Tongue (tissue), 2 donors: ENCODE data around the gene LSAMP. TPM values are rescaled to one million over a fixed set of nuclear protein-coding genes. Genes with fewer than 3 reads are reported as not detected.
"Not testable (repeated sequence)": the region's sequence is repeated elsewhere in the genome, so short reads cannot be mapped to it uniquely, and the experiment has no call there.

Experiments used
- DNase-seq: peaks from one replicate; pipeline ENCODE4 v3.0.0-alpha.2; 2015
- total RNA-seq: library from RNA; depleted of rRNA; stranded (reverse); fragments of >200 nt; gene quantifications from one replicate; pipeline ENCODE4 v1.2.3, GENCODE V29; 2014

Gene LSAMP
- total RNA-seq, 1 donor from 2014 or later, result 7.7 TPM

- DNase-seq, result not testable (repeated sequence)
Measured at GRCh38 chr3:115791271-115792153, 653.8 kb downstream of the LSAMP start.

- DNase-seq, result no peak
Measured at GRCh38 chr3:115790759-115791158, 654.5 kb downstream of the LSAMP start.

- no peak for DNase-seq
Measured at GRCh38 chr3:115789481-115789880, 655.8 kb downstream of the LSAMP start.

GRCh38 chr3:115788921-115789470 is 656.3 kb downstream of the LSAMP start:
- DNase-seq, result no peak

- DNase-seq, result no peak
Measured at GRCh38 chr3:115787818-115788217, 657.5 kb downstream of the LSAMP start.

- DNase-seq, result no peak
Measured at GRCh38 chr3:115785782-115786181, 659.5 kb downstream of the LSAMP start.

GRCh38 chr3:115784739-115785536 is 660.3 kb downstream of the LSAMP start:
- peak; percentile 63 for DNase-seq

DNA sequence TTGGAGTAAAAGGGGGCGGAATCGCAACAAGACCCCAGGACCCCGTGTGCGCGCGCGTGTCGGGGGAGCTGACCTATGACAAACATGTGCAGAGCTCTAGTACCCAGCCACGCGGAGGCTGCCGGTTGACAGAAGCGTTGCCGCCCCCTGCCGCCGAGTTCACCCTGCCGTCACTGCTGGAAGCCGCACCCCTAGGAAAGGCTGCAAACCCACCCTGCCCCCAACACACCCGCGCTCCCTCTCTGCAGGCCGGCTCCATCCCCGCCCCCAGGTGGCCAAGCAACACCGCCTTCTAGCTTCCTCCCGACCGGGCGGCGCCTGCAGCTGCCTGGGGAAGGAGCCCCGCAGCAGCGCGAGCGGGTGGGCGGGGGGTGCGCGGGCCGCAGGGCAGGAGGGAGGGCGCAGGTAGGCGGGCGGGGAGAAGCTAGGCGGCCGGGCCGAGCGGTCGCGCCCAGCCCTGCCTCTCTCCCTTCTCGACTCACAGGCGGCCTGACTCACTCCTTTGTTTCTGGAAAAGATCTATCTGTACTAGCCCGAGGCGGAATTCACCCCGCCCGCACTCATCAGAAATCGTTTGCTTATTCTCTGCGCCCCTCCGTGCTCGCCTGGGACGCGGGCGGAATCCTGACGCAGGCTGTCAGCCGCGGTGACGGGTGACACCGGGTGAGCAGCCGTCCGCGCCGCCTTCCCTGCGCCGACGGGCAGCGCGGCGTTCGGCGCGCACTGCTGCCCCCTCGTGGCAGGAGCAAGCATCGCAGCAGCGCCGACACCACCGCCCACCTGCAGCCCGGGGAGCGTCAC is 661.1 kb downstream of the LSAMP start:
- DNase-seq, result peak; percentile 97

- DNase-seq, result not testable (repeated sequence)
Measured at GRCh38 chr3:115783426-115783825, 661.9 kb downstream of the LSAMP start.

- DNase-seq, result no peak
Measured at GRCh38 chr3:115779011-115779410, 666.3 kb downstream of the LSAMP start.

DNA sequence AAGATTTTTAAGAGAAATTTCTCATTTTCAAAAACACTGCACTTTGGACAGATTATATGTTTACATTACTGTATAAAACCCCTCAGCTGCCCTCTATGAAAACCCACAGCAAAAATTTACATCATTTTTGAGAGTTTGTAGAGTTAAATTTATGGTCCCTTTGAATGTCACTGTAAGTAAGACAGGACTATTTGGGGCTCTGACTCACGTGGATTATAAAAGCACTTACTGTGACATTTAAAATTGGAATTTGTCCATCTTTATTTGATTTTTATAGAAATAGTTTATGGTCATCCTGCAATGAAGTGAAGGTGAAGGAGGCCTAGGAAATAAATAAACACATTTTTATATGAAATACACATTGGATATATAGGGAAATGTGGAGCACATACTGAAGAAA is 672.3 kb downstream of the LSAMP start:
- DNase-seq, result no peak

DNA sequence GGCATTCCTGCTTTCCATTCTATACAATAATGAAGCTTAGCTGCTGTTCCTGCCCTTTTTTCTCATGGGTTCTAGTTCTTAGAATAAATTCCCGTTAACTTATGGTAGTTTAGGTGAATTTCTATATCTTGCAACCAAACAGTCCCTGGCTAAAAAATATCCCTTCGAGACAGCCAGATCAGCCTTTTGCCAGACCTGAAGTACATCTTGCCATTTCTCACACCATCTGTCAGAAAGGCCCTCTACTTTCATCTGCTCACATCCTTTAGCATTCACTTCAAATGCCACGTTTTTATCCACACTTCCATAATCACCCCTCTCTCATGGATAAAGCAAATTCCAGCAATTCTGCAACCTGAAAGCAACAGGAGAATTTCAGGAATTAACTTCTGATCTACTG is 676.6 kb downstream of the LSAMP start:
- no peak for DNase-seq

DNA sequence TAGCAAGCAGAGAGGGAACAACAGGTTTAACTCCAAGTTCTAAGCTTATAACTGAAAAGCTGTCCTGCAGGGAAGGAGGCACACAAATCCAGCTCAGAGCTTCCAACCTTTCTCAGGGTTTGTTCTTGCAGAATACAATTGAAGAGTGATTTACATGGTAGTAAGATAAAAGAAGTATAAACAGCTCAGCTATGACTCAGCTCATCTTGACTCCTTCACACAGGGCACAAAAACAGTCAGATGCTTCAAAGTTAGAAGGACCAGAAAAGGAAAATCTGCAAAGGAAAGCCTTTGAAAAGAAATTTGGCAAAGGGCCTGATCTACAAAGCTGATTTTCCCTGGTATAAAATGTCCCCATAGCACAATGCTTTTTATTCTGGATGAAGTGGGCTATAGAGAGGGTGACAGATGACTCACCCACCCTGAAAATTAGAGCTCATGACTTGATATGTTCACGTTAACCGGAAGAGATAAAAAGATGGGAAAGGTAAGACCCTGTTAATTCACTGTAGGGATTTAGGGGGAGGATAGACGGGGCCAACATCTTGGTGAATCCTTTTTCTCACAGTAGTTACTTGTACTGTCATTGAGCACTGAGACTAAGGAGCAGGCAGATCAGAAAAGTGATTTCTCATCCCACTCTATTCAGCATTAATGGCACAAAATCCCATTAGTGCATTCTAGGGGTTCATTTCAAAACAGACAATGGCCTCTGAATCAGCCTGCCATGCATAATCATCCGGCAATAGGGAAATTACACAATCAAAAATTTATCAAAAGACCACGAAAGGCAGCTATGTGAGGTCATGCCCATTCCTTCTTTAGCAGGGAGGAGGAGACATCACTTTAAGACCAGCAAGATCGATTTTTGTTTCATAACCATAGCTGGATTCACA is 678.5 kb downstream of the LSAMP start:
- DNase-seq, result no peak

- DNase-seq, result peak; percentile 76
Measured at GRCh38 chr3:115761927-115762305, 683.4 kb downstream of the LSAMP start.

DNA sequence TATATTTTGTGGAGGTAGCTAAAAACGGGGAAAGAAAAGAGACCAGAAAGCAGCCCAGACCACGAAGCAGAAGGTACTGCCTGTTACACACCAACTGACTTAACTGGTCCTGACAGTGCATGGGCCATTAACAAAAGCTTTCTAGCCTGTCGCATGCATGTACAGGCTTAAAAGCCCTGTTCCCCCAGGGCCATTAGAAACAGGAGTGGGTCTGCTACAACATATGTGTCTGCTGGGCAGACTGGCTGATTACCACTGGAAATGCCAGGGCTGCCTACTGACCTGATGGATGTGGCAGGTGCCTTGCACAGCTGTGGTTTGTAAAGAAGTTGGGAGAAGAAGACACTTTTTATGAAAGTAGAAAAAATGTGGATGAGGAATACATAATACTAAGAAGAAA is 684.6 kb downstream of the LSAMP start:
- peak; percentile 61 for DNase-seq

- DNase-seq, result no peak
Measured at GRCh38 chr3:115758076-115758763, 687.1 kb downstream of the LSAMP start.

DNA sequence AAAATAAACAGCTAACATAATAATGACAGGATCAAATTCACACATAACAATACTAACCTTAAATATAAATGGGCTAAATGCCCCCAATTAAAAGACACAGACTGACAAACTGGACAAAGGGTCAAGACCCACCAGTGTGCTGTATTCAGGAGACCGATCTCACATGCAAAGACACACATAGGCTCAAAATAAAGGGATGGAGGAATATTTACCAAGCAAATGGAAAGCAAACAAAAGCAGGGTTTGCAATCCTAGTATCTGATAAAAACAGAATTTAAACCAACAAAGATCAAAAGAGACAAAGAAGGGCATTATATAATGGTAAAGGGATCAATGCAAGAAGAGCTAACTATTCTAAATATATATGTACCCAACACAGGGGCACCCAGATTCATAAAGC is 692.3 kb downstream of the LSAMP start:
- DNase-seq, result not testable (repeated sequence)
